Fibroblast of the aortic adventitia (primary cell): Measurements from ENCODE around the gene TANGO2. TPM values are rescaled to one million over a fixed set of nuclear protein-coding genes. Genes with fewer than 3 reads are reported as not detected.

Source experiments
- DNase-seq: peaks from one replicate; pipeline ENCODE4 v3.0.0-alpha.2; 2010; ENCODE audit warnings: low read depth
- H3K4me3 ChIP-seq: 2 replicates; pipeline ENCODE4 v1.5.1; 2011; ENCODE audit warnings: low read depth, mild to moderate bottlenecking, control low read depth, low read length, moderate library complexity
- total RNA-seq: library from RNA; depleted of rRNA; stranded (reverse); fragments of >200 nt; gene quantifications from 2 replicates; pipeline ENCODE4 v1.2.3, GENCODE V29; 2012; ENCODE audit warnings: low replicate concordance
- TF ChIP-seq, protein P1 (sequence below): IDR thresholded peaks from 2 replicates; pipeline ENCODE4 v1.5.1; 2011; ENCODE audit warnings: mild to moderate bottlenecking, low read length, control low read depth, inconsistent platforms; ENCODE audit not compliant: insufficient read depth

Gene TANGO2
- total RNA-seq, 1 donor = 41.7 TPM

DNA sequence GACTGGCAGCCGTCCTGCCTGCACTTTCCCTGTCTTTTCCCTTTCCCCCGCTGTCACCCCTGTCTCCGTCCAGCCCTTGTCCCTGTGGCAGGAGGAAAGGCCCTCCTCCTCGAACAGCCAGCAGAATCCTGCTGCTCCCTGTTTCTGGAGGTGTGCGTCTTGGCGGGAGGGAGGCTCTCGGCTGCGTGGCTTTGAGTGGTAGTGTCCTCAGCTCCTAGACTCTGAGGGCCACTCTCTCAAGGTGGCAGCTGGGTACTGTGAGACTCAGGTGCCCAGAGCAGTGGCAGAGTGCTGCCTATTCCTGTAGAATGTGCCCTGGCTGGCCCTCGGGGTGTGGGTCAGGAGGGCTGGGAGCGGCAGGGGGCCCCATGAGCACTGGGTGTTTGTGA lies 85.9 kb downstream of the TANGO2 start:
- no peak for DNase-seq
- TF ChIP-seq, protein P1, sequence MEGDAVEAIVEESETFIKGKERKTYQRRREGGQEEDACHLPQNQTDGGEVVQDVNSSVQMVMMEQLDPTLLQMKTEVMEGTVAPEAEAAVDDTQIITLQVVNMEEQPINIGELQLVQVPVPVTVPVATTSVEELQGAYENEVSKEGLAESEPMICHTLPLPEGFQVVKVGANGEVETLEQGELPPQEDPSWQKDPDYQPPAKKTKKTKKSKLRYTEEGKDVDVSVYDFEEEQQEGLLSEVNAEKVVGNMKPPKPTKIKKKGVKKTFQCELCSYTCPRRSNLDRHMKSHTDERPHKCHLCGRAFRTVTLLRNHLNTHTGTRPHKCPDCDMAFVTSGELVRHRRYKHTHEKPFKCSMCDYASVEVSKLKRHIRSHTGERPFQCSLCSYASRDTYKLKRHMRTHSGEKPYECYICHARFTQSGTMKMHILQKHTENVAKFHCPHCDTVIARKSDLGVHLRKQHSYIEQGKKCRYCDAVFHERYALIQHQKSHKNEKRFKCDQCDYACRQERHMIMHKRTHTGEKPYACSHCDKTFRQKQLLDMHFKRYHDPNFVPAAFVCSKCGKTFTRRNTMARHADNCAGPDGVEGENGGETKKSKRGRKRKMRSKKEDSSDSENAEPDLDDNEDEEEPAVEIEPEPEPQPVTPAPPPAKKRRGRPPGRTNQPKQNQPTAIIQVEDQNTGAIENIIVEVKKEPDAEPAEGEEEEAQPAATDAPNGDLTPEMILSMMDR = no peak
- H3K4me3 ChIP-seq = no peak overlapping the region

DNA sequence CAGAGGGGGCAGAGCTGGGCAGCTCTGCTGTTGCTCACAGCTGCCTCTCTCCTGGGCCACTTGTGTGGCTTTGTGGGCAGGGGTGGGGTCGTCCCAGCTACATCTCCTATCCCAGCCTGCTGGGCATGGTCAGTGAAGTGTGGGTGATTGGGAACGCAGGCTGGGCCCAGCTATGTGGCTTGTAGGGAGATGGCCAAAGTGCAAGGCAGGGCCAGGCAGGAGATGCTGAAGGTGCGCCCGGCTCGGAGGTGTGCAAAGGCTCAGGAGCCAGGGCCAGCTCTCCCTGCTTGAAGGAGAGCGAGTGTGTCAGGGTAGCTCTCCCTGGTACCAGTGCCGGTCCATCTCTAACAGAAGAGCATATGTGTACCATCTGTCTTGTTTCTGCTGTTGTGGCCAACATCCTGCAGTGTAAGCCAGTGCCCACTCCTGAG lies 86.6 kb downstream of the TANGO2 start:
- no peak overlapping the region for H3K4me3 ChIP-seq
- no peak for DNase-seq
- TF ChIP-seq, protein P1 = no peak

DNA sequence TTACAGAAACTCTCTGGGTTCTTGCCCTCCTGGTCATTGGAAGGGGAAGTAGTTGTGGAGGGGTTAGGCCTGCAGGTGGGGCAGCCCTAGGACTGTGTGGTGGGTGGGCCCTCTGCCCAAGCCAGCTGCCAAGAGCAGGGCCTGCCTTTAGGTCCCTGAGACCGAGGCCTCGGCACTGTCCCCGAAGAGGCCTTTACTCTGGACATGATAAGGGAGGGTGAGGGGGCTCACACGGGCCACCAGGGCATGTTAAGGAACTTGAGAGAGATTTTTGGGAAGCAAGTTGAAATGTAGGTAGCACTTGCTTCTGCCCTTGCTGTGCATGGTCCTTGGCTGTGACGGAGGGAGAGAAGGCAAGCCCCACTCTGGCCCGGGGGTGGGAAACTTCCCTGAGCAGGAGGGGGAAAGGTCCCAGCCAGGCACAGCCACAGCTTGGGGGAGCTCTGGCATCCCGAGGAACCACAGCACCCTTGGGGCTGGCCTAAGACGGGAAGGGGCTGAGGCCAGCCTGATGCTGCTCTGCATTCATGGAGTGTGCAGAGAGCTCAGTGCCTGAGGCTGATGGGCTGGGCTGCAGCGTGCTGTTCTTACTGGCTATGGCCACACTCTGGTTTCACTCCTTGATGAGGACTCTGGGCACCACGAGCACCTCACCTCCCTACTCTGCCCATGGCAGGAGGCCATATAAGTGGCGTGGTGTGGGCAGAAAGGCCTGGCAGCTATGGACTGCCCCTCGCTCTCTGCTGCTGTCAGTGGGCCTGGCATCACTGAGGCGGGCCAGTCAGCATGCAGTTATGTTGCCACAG lies 87.2 kb downstream of the TANGO2 start:
- DNase-seq = no peak
- TF ChIP-seq, protein P1 = no peak
- no peak overlapping the region for H3K4me3 ChIP-seq

DNA sequence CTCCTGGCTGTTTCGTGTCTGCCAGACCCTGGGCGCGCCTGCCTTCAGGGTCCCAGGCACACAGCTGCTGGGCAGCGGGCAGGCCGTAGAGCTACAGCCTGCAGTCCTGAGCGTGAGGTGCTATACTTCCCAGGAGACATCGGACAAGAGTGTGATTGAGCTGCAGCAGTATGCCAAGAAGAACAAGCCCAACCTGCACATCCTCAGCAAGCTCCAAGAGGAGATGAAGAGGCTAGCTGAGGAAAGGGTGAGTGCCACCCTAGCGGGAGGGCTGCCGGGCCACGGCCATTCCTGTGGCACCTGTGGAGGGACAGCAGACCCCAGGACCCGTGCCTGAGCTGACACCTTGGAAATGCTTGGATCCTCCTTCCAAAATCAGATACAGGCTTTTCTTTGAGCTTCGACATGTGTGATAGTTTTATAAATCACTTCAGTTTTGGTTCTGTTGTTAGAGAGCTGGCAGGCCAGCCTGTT lies 87.9 kb downstream of the TANGO2 start:
- TF ChIP-seq, protein P1 = no peak
- DNase-seq = no peak
- H3K4me3 ChIP-seq = no peak overlapping the region

DNA sequence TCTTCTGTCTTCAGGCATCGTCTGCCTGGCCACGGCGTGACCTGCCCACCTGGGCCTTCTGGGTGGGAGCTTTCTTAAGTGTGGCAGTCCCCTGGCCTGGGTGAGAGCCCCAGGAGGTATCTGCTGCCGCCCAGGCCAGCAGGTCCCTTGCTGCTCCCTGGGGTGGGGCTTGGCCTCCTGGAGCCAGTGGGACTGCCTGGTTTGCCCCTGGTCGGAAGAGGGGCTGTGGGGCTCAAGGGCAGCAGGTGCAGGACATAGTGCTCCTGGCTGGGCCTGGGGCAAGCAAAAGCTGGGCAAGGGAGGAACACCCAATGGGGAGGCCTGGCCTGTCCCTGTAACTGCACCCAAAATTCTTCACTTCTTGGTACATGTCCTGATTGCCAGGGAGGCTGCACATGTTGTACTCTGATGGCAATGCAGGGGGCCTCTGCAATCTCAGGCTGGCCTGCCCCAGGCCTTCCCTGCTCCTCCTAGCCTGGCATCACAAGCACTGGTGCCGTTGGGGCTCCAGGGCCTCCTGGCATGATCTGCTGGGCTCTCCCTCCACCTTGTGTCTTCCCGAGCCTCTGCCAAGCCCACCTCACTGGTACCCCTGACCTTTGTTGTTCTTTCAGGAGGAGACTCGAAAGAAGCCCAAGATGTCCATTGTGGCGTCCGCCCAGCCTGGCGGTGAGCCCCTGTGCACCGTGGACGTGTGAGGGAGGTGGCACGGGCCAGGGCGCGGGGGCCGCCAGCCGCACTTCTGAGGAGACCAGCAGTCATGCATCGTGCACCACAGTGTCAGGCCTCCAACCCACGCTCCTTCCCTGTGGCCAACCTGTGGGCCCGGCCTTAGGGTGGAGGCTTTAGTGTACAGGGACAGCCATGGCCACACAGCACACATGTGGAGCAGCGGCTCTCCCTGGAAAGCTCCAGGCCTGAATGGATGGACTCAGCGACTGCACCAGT lies 88.8 kb downstream of the TANGO2 start:
- DNase-seq = no peak
- TF ChIP-seq, protein P1 = no peak
- no peak overlapping the region for H3K4me3 ChIP-seq

DNA sequence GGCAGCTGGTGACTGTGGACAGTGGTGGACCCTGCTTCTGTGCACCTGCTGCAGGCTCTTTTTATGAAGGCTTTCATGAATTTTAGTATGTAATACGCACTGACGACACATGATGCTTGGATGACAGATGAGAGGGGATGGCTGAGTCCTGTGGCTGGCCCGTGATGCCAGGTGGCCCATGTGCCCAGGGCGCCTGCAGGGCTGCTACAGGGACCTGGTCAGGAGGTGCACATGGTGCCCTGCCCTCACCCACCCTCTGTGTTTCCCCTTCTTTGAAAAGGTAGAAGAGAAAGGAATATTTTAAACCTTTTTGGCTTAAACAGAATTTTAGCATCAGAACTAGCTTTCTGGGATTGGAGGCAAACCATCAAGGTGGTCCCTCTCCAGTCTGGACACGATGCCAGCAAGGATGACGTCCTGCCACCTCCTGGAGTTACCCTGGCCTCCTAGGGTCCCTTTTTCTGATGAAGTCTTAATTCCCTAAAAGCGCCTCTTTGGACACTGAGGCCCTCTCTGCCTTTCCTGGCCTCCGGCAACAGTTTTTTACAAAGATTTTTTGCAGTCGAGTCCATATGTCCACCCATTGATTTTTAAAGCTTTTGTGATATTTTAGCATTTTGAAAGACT lies 89.6 kb downstream of the TANGO2 start:
- DNase-seq = no peak
- TF ChIP-seq, protein P1 = no peak
- no peak overlapping the region for H3K4me3 ChIP-seq
